GM18511 (cell line): ENCODE measurements around the gene PPOX.

Experiments
- ATAC-seq: cut with Tn5 transposase; IDR thresholded peaks from one replicate; pipeline ENCODE4 v1.9.1; 2021; ENCODE audit warnings: mild to moderate bottlenecking, moderate library complexity; ENCODE audit not compliant: unreplicated experiment

The PPOX gene

GRCh38 chr1:161165742-161166668, at the start of gene PPOX:
TSS of gene PPOX (plus strand) at chr1:161166426. CDS start at chr1:161166848, 422 bp downstream.
- ATAC-seq, result peak; percentile 94

GRCh38 chr1:161117759-161118581, 48.3 kb upstream of the PPOX start, which contains the start of the genes NIT1 and PFDN2:
TSS of gene NIT1 (plus strand) at chr1:161118105. CDS start at chr1:161118177, 72 bp downstream.
TSS of gene PFDN2 (minus strand) at chr1:161118037. CDS start at chr1:161118026, 11 bp downstream.
- peak; percentile 90 for ATAC-seq

GRCh38 chr1:161119092-161119903, 46.9 kb upstream of the PPOX start:
- ATAC-seq, result no peak

GRCh38 chr1:161121042-161121650, 45.1 kb upstream of the PPOX start:
- ATAC-seq, result no peak

GRCh38 chr1:161121834-161122233, 44.4 kb upstream of the PPOX start:
- ATAC-seq, result no peak

GRCh38 chr1:161122967-161123366, 43.3 kb upstream of the PPOX start:
- no peak for ATAC-seq

GRCh38 chr1:161127649-161128048, 38.6 kb upstream of the PPOX start:
- ATAC-seq, result no peak

- no peak for ATAC-seq
Measured at GRCh38 chr1:161128591-161129420, 37.4 kb upstream of the PPOX start.

GRCh38 chr1:161130266-161130665, 36.0 kb upstream of the PPOX start:
- ATAC-seq, result no peak

GRCh38 chr1:161131523-161132409, 34.5 kb upstream of the PPOX start:
- ATAC-seq, result no peak

GRCh38 chr1:161132410-161133219, 33.6 kb upstream of the PPOX start, which contains the start of gene DEDD:
TSS of gene DEDD (minus strand) at chr1:161132667. CDS start at chr1:161124462, 8,205 bp downstream.
- peak; percentile 97 for ATAC-seq

- peak; percentile 8 for ATAC-seq
Measured at GRCh38 chr1:161133220-161133740, 32.9 kb upstream of the PPOX start.

- ATAC-seq, result no peak
Measured at GRCh38 chr1:161137881-161138280, 28.3 kb upstream of the PPOX start.

- no peak for ATAC-seq
Measured at GRCh38 chr1:161138431-161138830, 27.8 kb upstream of the PPOX start.

- ATAC-seq, result no peak
Measured at GRCh38 chr1:161139766-161140165, 26.5 kb upstream of the PPOX start.

GRCh38 chr1:161140755-161141400, 25.3 kb upstream of the PPOX start:
- ATAC-seq, result no peak

- no peak for ATAC-seq
Measured at GRCh38 chr1:161145832-161146231, 20.4 kb upstream of the PPOX start.
